ENCODE results near the gene CCR2.

CCR2 gene

GRCh38 chr3:46316206-46316605 lies 37.7 kb upstream of the CCR2 start:
- H4K20me1 ChIP-seq (ENCODE audit: insufficient read depth), result no peaks in the 10 kb centered on the region

GRCh38 chr3:46318207-46318927 lies 35.5 kb upstream of the CCR2 start:
- Histone ChIP-seq H3K4me1 (ENCODE audit: low read depth, poor library complexity, severe bottlenecking) (peaks cover 26% of the 10 kb centered on the region), H3K9ac (no peak overlapping the region), H3K27me3 (ENCODE audit: insufficient read depth, low read depth) (no peaks in the 10 kb centered on the region), H2AFZ (ENCODE audit: low read depth) (no peak overlapping the region), H3K4me3 (IDR thresholded peaks at IDR 0.05; ENCODE audit: insufficient read depth, low read depth, low read length) (no peak overlapping the region), H3K79me2 (ENCODE audit: insufficient read depth, low read depth) (no peaks in the 10 kb centered on the region), H3K27ac (no peak overlapping the region), H4K20me1 (ENCODE audit: insufficient read depth) (no peaks in the 10 kb centered on the region), H3K4me2 (no peak overlapping the region), H3K36me3 (ENCODE audit: insufficient read depth) (no peaks in the 10 kb centered on the region)
- no peak for TF ChIP-seq CTCF (conservative IDR thresholded peaks at IDR 0.05; ENCODE audit: low read depth, low read length)

More at GRCh38 chr3:46316206-46316605, 37.7 kb upstream of the CCR2 start:
- Histone ChIP-seq H3K9ac (no peak overlapping the region), H3K27ac (no peak overlapping the region), H3K27me3 (ENCODE audit: insufficient read depth, low read depth) (no peaks in the 10 kb centered on the region), H2AFZ (ENCODE audit: low read depth) (no peak overlapping the region), H3K4me2 (no peak overlapping the region), H3K4me1 (ENCODE audit: low read depth, poor library complexity, severe bottlenecking) (peaks cover 21% of the 10 kb centered on the region), H3K79me2 (ENCODE audit: insufficient read depth, low read depth) (no peaks in the 10 kb centered on the region), H3K36me3 (ENCODE audit: insufficient read depth) (no peaks in the 10 kb centered on the region), H3K4me3 (IDR thresholded peaks at IDR 0.05; ENCODE audit: insufficient read depth, low read depth, low read length) (no peak overlapping the region)
- no peak for TF ChIP-seq CTCF (conservative IDR thresholded peaks at IDR 0.05; ENCODE audit: low read depth, low read length)

GRCh38 chr3:46321461-46322104 lies 32.3 kb upstream of the CCR2 start:
- H3K4me3 ChIP-seq (IDR thresholded peaks at IDR 0.05; ENCODE audit: insufficient read depth, low read depth, low read length), result no peak overlapping the region
- peaks cover 6% of the 10 kb centered on the region for H3K4me1 ChIP-seq (ENCODE audit: low read depth, poor library complexity, severe bottlenecking)
- H3K36me3 ChIP-seq (ENCODE audit: insufficient read depth), result no peaks in the 10 kb centered on the region
- H2AFZ ChIP-seq (ENCODE audit: low read depth), result no peak overlapping the region
- no peak for TF ChIP-seq CTCF (conservative IDR thresholded peaks at IDR 0.05; ENCODE audit: low read depth, low read length)
- no peak overlapping the region for H3K9ac ChIP-seq
- no peak overlapping the region for H3K27ac ChIP-seq
- H3K4me2 ChIP-seq, result no peak overlapping the region
- no peaks in the 10 kb centered on the region for H4K20me1 ChIP-seq (ENCODE audit: insufficient read depth)
- H3K79me2 ChIP-seq (ENCODE audit: insufficient read depth, low read depth), result no peaks in the 10 kb centered on the region
- no peaks in the 10 kb centered on the region for H3K27me3 ChIP-seq (ENCODE audit: insufficient read depth, low read depth)

GRCh38 chr3:46324036-46324435 lies 29.9 kb upstream of the CCR2 start:
- no peak overlapping the region for H2AFZ ChIP-seq (ENCODE audit: low read depth)
- no peaks in the 10 kb centered on the region for H3K27me3 ChIP-seq (ENCODE audit: insufficient read depth, low read depth)
- TF ChIP-seq CTCF (conservative IDR thresholded peaks at IDR 0.05; ENCODE audit: low read depth, low read length), result no peak
- no peaks in the 10 kb centered on the region for H3K36me3 ChIP-seq (ENCODE audit: insufficient read depth)
- H3K9ac ChIP-seq, result no peak overlapping the region
- H3K27ac ChIP-seq, result no peak overlapping the region
- no peak overlapping the region for H3K4me3 ChIP-seq (IDR thresholded peaks at IDR 0.05; ENCODE audit: insufficient read depth, low read depth, low read length)
- H3K4me2 ChIP-seq, result no peak overlapping the region
- no peaks in the 10 kb centered on the region for H4K20me1 ChIP-seq (ENCODE audit: insufficient read depth)
- peaks cover 6% of the 10 kb centered on the region for H3K4me1 ChIP-seq (ENCODE audit: low read depth, poor library complexity, severe bottlenecking)
- H3K79me2 ChIP-seq (ENCODE audit: insufficient read depth, low read depth), result no peaks in the 10 kb centered on the region
